Activated T-cell treated with anti-CD3 and anti-CD28 coated beads, Interleukin-2, amount 50 U/mL, for 24 hours (primary cell): ENCODE results near the gene LEPROT.
A peak's percentile ranks its signal among the peaks of the same experiment; 100 is the strongest.

ENCODE experiments used
- DNase-seq: peaks from one replicate; pipeline ENCODE4 v3.0.0-alpha.2; 2020
- H3K27ac Mint-ChIP-seq: 2 replicates; pipeline ENCODE4 v1.8.0; 2020; ENCODE audit warnings: mild to moderate bottlenecking, mixed read lengths
- H3K27me3 Mint-ChIP-seq: 2 replicates; pipeline ENCODE4 v1.8.0; 2020; ENCODE audit warnings: mixed read lengths
- H3K36me3 Mint-ChIP-seq: 2 replicates; pipeline ENCODE4 v1.8.0; 2020; ENCODE audit warnings: low read depth, mixed read lengths
- H3K4me1 Mint-ChIP-seq: 2 replicates; pipeline ENCODE4 v1.8.0; 2020; ENCODE audit warnings: low read depth, mixed read lengths
- H3K4me3 Mint-ChIP-seq: 2 replicates; pipeline ENCODE4 v1.8.0; 2020; ENCODE audit warnings: mild to moderate bottlenecking, moderate library complexity, mixed read lengths
- H3K9me3 Mint-ChIP-seq: 2 replicates; pipeline ENCODE4 v1.8.0; 2020; ENCODE audit warnings: mixed read lengths

LEPROT gene

DNA sequence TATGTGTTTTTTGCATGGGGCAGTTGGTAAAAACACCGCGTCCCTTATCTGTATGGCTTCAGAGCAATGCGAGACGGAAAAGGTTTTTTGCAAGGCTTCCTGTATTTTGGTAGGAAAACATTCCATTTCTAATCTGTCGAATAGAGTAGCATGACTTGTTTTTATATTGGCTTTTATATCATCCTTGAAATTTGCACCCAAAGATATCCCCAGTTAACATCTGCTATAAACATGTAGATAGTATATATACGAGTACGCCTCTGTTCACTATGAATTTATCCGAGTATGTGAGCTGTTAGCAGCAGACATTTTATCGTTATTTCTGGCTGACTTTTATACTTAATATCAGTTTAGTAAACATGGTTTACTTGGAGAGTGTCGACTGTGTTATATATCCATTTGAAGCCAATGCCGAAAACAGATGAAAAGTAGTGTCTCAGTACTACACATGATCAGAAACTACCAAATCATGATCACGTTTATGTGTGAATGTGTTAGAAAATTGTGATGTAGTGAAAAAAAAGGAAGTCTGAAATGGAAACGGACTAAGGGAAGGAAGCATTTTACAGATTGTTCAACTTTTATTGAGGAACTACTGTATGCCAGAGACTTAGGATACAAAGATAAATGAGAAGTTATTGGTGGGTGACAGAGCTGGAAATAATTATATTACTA, 1.0 kb downstream of the LEPROT start:
- Mint-ChIP-seq H3K27me3 (no peaks in the 10 kb centered on the region), H3K36me3 (peaks cover 30% of the 10 kb centered on the region), H3K4me3 (no peak overlapping the region), H3K27ac (no peak overlapping the region), H3K9me3 (no peaks in the 10 kb centered on the region), H3K4me1 (peaks cover 9% of the 10 kb centered on the region)
- DNase-seq, result no peak

DNA sequence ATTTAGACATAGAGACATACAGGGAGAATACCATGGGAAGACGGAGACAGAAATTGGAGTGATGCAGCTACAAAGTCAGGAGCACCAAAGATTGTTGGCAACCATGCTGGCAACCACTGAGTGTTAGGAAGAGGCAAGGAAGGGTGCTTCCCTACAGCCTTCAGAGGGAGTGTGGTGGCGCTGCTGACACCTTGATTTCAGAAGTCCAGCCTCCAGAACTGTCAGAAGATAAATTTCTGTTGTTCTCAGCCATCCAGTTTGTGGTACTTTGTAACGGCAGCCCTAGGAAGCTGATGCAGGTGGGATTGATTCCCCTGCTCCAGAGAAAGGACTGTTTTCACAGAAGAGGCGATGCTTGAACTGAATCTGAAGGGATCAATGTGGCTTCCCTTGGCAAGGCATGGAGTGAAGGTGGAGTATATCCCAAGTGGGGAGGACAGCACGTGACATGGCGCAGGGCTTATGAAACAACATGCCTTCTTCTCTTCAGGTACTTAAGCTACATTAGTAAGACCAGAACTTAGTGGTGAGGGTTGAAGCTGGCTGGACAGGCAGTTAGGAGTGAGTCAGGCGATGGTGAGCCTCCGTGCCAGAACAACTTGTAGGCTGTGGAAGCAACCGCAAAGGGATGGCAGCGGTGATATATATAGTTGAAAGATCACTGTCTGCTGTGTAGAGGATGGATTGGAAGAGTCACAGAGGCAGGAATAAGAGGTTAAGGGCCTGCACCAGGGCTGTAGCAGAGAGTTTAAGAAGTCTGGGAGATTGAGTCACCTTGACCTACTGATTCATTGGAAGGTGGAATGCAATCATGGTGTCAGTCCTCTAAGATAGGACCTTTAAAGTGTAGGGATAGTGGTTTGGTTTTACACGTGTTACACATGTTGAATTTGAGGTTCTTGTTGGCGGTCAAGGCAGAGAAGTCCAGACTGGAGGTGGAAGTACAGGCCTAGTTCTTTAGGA, 2.1 kb downstream of the LEPROT start:
- Mint-ChIP-seq H3K4me3 (no peak overlapping the region), H3K4me1 (peaks cover 9% of the 10 kb centered on the region), H3K36me3 (peaks cover 39% of the 10 kb centered on the region), H3K27me3 (no peaks in the 10 kb centered on the region), H3K27ac (no peak overlapping the region), H3K9me3 (no peaks in the 10 kb centered on the region)
- no peak for DNase-seq

DNA sequence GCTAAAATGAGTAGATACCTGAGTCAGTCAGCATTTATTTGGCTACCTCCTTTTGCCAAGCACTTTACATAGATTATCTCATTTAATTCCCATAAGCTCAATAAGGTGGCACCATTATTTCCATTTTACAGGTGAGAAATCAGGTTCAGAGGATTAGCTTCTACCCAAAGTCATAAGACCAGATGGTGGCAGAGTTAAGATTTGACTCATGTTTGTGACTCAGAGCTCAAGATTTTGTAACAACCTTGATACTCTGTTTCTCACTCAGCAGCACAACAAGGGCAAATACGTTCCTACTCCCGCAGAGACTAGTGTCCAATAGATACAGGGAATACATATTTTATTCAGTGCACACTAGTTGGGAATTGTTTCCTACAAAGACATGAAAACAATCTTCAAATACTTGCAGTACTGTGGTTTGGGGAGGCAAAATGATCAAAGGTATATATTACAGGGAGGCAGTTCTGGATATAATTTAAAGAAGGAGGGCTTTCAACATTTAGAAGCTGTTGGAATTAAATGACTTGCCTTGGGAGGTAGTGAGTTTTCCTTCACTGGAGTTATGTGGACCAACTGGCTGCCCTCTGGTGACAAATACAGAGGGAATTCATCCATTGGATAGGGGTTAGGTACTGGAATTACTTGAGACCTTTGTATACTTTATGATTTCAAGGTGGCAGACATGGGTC, 3.6 kb downstream of the LEPROT start:
- H3K4me3 Mint-ChIP-seq, result no peak overlapping the region
- peaks cover 7% of the 10 kb centered on the region for H3K4me1 Mint-ChIP-seq
- H3K27me3 Mint-ChIP-seq, result no peaks in the 10 kb centered on the region
- peaks cover 45% of the 10 kb centered on the region for H3K36me3 Mint-ChIP-seq
- no peaks in the 10 kb centered on the region for H3K9me3 Mint-ChIP-seq
- no peak for DNase-seq
- peak overlapping the region; percentile 70 for H3K27ac Mint-ChIP-seq

DNA sequence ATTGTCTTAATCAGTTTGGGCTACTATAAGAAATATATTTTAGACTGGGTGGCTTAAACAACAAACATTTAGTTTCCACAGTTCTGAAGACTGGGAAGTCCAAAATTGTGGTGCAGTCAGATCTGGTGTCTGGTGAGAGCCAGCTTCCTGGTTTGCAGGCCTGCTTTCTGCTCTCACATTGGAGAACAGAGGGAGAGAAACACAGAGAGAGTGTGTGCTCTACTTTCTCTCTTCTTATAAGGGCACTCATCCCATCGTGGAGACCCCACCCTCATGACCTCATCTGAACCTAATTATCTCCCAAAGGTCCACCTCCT, 4.1 kb downstream of the LEPROT start:
- Mint-ChIP-seq H3K27me3 (no peaks in the 10 kb centered on the region), H3K36me3 (peaks cover 45% of the 10 kb centered on the region), H3K4me1 (peaks cover 3% of the 10 kb centered on the region), H3K9me3 (no peaks in the 10 kb centered on the region), H3K27ac (peak overlapping the region; percentile 70), H3K4me3 (no peak overlapping the region)
- DNase-seq, result no peak

DNA sequence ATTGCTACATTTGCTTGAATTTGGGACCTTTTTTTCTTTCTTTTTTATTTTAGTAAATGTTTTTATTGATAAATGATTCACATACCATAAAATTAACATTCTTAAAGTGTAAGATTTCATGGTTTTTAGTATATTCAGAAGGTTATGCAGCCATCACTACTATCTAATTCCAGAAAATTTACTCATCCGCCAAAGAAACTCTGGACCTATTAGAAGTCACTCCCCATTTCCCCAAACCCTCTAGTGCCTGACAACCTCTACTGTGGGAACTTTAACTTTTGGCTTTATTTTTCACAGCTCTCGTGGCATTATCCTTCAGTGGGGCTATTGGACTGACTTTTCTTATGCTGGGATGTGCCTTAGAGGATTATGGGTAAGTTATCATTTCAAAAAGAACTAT, 4.5 kb downstream of the LEPROT start:
- Mint-ChIP-seq H3K9me3 (no peaks in the 10 kb centered on the region), H3K27ac (no peak overlapping the region), H3K4me3 (no peak overlapping the region), H3K4me1 (peaks cover 2% of the 10 kb centered on the region), H3K36me3 (peaks cover 46% of the 10 kb centered on the region), H3K27me3 (no peaks in the 10 kb centered on the region)
- no peak for DNase-seq

DNA sequence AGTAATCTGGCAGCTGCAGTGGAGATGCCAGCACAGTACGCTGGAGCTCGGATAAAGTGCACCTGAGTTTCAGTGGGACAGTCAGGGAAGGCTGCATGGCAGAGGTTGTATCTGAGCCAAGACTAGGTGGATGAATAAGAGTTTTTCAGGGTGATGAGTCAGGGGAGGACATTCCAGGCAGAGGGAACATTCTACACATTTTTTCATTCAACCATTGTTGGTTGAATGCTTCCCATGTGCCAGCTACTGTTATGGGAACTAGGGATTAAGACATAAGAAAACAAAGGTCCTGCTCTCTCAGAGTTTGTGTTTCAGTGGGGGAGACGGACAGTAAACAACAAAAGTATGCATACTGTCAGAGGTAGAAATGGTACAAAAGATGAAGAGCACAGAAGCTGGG, 5.2 kb downstream of the LEPROT start:
- H3K27ac Mint-ChIP-seq, result no peak overlapping the region
- H3K27me3 Mint-ChIP-seq, result no peaks in the 10 kb centered on the region
- no peak for DNase-seq
- H3K9me3 Mint-ChIP-seq, result no peaks in the 10 kb centered on the region
- peaks cover 3% of the 10 kb centered on the region for H3K4me1 Mint-ChIP-seq
- no peak overlapping the region for H3K4me3 Mint-ChIP-seq
- H3K36me3 Mint-ChIP-seq, result peaks cover 51% of the 10 kb centered on the region

DNA sequence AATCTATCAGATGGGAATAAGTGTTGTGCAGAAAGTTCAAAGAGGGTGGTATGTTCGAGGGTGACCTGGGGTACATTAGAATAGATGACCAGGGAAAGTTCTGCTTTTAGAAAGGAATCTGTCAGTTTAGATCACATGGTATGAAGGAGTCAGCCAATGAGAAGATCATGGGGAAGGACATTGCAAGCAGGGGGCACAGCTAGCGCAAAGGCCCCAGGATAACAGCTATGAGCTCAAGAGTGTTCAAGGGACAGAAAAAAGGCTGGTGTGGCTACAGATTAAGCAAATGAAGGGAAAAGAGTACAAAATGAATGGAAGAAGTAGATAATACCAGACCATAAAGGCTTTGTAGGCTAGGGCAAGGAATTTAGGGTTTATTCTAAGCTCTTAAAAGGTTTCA, 8.6 kb downstream of the LEPROT start:
- no peaks in the 10 kb centered on the region for H3K9me3 Mint-ChIP-seq
- peaks cover 62% of the 10 kb centered on the region for H3K36me3 Mint-ChIP-seq
- H3K27me3 Mint-ChIP-seq, result no peaks in the 10 kb centered on the region
- no peak for DNase-seq
- H3K27ac Mint-ChIP-seq, result no peak overlapping the region
- no peak overlapping the region for H3K4me3 Mint-ChIP-seq
- H3K4me1 Mint-ChIP-seq, result peaks cover 6% of the 10 kb centered on the region

DNA sequence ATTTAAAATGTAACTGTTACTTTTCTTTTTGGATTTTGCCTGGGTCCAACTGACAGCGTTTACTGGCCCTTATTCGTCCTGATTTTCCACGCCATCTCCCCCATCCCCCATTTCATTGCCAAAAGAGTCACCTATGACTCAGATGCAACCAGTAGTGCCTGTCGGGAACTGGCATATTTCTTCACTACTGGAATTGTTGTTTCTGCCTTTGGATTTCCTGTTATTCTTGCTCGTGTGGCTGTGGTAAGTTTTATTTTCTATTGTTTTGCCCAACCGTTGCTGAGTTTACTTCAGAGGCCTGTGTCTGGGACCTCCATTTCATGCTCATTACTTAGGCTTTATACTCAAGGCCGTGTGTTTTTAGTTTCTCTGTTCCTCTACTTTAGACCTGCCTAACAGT, 9.3 kb downstream of the LEPROT start:
- H3K9me3 Mint-ChIP-seq, result no peaks in the 10 kb centered on the region
- no peak for DNase-seq
- H3K4me1 Mint-ChIP-seq, result peaks cover 6% of the 10 kb centered on the region
- H3K27me3 Mint-ChIP-seq, result no peaks in the 10 kb centered on the region
- no peak overlapping the region for H3K27ac Mint-ChIP-seq
- H3K36me3 Mint-ChIP-seq, result peaks cover 61% of the 10 kb centered on the region
- no peak overlapping the region for H3K4me3 Mint-ChIP-seq

DNA sequence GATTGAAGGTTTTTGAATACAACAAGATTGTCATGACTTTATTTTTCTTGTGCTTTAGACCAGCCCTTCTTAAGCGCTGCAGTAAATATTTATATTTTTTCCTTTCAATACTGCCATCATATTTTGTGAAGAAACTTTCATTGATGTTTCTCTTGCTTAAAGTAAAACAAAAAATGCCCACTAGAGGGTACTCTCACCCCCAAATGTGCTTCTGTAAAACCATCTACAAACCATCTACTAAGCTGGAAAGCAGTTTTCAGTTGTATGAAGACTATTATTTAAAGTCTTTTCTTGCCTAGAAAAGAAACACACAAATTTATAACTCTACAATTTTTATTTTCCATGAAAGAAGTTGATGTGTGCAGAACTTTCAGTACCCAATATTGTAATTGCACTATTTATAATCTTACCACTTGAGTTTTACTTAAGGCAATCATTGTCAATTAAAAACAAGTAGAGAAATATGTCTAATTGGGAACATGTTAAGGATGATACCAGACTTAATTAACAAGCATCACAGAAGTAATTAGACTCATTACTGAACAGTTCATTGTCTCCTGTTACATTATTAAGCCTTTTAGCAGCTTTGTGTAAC, 10.7 kb downstream of the LEPROT start:
- H3K36me3 Mint-ChIP-seq, result peaks cover 55% of the 10 kb centered on the region
- H3K27ac Mint-ChIP-seq, result no peak overlapping the region
- H3K9me3 Mint-ChIP-seq, result no peaks in the 10 kb centered on the region

DNA sequence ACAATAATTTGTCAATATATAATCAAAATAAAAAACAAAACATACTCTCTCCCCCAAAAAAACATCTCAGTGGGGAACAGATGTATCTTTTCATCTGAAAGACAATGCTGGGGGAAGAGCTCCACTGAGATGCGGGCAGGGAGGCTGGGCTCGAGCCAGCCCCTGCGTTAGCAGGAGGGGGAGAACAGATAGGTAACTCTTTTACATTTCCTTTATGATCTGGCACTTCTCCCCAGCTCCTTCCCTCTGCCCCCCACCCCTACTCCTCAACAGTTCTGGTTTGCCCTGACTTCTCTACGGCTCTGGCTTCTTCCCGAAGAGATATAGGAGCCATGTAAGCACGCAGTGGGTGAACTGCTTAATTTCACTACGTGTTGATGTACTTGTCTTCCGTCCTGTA, 12.4 kb downstream of the LEPROT start:
- Mint-ChIP-seq H3K9me3 (no peaks in the 10 kb centered on the region), H3K36me3 (peaks cover 39% of the 10 kb centered on the region), H3K27me3 (no peaks in the 10 kb centered on the region), H3K27ac (no peak overlapping the region), H3K4me1 (peaks cover 6% of the 10 kb centered on the region), H3K4me3 (no peak overlapping the region)
- DNase-seq, result no peak

More for the DNA sequence above, 10.7 kb downstream of the LEPROT start:
- H3K27me3 Mint-ChIP-seq, result no peaks in the 10 kb centered on the region
- no peak for DNase-seq
- H3K4me3 Mint-ChIP-seq, result no peak overlapping the region
- peaks cover 6% of the 10 kb centered on the region for H3K4me1 Mint-ChIP-seq

DNA sequence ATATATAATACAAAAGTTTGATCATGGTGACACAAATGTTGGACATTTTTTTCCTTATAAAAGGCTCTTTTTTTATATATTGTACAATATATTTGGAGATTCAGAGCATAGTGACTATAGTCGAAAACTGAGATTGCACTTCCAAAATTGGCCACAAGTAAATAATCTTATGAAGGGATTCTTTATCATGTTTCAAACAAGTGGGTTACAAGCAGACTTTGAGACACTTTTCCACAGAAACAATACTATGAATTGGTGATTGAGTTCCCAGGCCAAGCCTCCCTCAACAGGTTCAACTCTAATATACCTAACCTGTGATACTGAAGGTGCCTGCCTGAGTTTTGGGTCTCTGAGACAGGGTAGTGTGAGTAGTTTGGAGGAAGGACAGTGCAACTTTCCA, 13.8 kb downstream of the LEPROT start:
- Mint-ChIP-seq H3K4me3 (no peak overlapping the region), H3K4me1 (peaks cover 6% of the 10 kb centered on the region), H3K9me3 (no peaks in the 10 kb centered on the region), H3K36me3 (peaks cover 37% of the 10 kb centered on the region), H3K27ac (no peak overlapping the region), H3K27me3 (no peaks in the 10 kb centered on the region)
- no peak for DNase-seq

DNA sequence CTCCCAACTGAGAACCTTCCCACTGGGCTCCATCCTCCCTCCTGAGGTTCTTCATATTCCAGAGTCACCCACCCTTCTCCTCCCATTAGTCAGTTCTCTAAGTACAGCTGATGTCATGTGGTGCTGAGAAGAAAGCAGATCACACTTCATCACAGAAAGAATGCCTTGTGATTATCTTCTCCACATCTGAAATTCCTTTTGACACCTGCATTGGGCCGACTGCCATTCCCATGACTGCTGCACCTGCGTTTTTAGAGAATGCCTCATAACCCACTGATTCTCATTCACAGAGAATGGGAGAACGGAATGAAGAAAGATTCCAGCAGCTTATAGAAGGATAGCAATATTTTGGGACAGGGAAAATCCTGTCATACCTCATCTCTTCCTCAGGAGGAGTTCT, 14.3 kb downstream of the LEPROT start:
- Mint-ChIP-seq H3K9me3 (no peaks in the 10 kb centered on the region), H3K27me3 (no peaks in the 10 kb centered on the region), H3K36me3 (peaks cover 35% of the 10 kb centered on the region), H3K4me1 (peaks cover 6% of the 10 kb centered on the region), H3K4me3 (no peak overlapping the region), H3K27ac (no peak overlapping the region)
- DNase-seq, result no peak

DNA sequence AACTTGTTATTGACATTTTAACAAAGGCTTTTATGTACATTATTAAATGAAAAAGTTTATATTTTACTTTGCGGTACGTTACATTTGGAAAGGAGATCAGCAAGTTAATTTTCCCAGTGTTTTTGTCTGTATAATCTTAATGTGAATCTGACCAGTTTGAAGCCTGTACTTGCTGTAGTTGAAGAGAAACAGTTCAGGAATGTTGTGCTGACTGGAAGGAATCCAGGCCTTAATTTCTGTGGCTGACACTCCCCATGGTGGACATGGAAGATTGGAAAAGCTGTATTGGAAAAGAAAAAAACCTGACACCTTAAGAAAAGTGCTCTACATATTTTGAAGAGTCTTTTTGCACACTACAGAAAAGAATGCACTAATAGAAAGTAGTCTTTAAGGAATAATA, 15.5 kb downstream of the LEPROT start:
- no peaks in the 10 kb centered on the region for H3K27me3 Mint-ChIP-seq
- H3K4me3 Mint-ChIP-seq, result no peak overlapping the region
- peaks cover 26% of the 10 kb centered on the region for H3K36me3 Mint-ChIP-seq
- no peak for DNase-seq
- no peaks in the 10 kb centered on the region for H3K9me3 Mint-ChIP-seq
- H3K27ac Mint-ChIP-seq, result no peak overlapping the region
- H3K4me1 Mint-ChIP-seq, result peaks cover under 1% of the 10 kb centered on the region

DNA sequence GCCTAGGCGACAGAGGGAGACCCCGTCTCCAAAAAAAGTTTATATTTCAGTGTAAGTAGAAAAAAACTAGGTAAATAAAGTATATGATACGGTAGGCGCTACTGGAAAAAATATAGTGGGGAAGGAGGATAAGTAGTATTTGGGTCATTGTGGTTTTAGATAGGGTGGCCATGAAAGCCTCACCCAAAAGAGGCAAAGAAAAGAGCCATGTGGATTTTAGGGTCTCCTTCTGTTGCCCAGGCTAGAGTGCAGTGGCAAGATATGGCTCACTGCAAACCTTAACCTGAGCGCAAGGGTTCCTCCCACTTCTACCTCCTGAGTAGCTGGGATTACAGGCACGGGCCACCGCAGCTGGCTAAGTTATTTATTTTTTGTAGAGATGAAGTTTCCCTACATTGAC, 17.1 kb downstream of the LEPROT start:
- Mint-ChIP-seq H3K27ac (no peak overlapping the region), H3K4me3 (no peak overlapping the region), H3K4me1 (no peaks in the 10 kb centered on the region), H3K27me3 (no peaks in the 10 kb centered on the region), H3K36me3 (peaks cover 15% of the 10 kb centered on the region), H3K9me3 (no peaks in the 10 kb centered on the region)
- no peak for DNase-seq
